Measurements from ENCODE around the gene MBD3.

- TF ChIP-seq POLR2A (IDR thresholded peaks at IDR 0.05; ENCODE audit: extremely low read depth, insufficient read length) (no peak), CTCF (IDR thresholded peaks at IDR 0.05; ENCODE audit: low read depth, low read length) (no peak)
- TF ChIP-seq, protein P1, sequence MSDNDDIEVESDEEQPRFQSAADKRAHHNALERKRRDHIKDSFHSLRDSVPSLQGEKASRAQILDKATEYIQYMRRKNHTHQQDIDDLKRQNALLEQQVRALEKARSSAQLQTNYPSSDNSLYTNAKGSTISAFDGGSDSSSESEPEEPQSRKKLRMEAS (IDR thresholded peaks at IDR 0.05; ENCODE audit: low read depth, low read length): no peak
Observed at GRCh38 chr19:1540365-1540925, 52.2 kb downstream of the MBD3 start.

Data from NB4 (cell line).